IPS DF 19.7 (cell line): ENCODE data around the gene SYCP1.
"Not testable (repeated sequence)": the region's sequence is repeated elsewhere in the genome, so short reads cannot be mapped to it uniquely, and the experiment has no call there.

ENCODE experiments used
- DNase-seq: peaks from one replicate; pipeline ENCODE4 v3.0.0-alpha.2; 2013; ENCODE audit warnings: low read depth, low spot score

Gene SYCP1

GRCh38 chr1:114854693-114855320 is at the start of gene SYCP1:
TSS of gene SYCP1 (plus strand) at chr1:114854863. CDS start at chr1:114855465, 602 bp downstream.
- no peak for DNase-seq

- no peak for DNase-seq
Measured at GRCh38 chr1:114819869-114820268, 34.8 kb upstream of the SYCP1 start.

- no peak for DNase-seq
Measured at GRCh38 chr1:114820392-114820791, 34.3 kb upstream of the SYCP1 start.

- DNase-seq, result no peak
Measured at GRCh38 chr1:114821978-114822377, 32.7 kb upstream of the SYCP1 start.

GRCh38 chr1:114828251-114828650 is 26.4 kb upstream of the SYCP1 start:
- no peak for DNase-seq

GRCh38 chr1:114830075-114830474 is 24.6 kb upstream of the SYCP1 start:
- DNase-seq, result not testable (repeated sequence)

GRCh38 chr1:114831276-114831994 is 23.2 kb upstream of the SYCP1 start:
- DNase-seq, result no peak

- DNase-seq, result no peak
Measured at GRCh38 chr1:114832057-114832456, 22.6 kb upstream of the SYCP1 start.

- no peak for DNase-seq
Measured at GRCh38 chr1:114833421-114833820, 21.2 kb upstream of the SYCP1 start.

GRCh38 chr1:114844270-114844669 is 10.4 kb upstream of the SYCP1 start:
- DNase-seq, result no peak

- no peak for DNase-seq
Measured at GRCh38 chr1:114853584-114853983, 1.1 kb upstream of the SYCP1 start.

GRCh38 chr1:114861384-114861783 is 6.7 kb downstream of the SYCP1 start:
- no peak for DNase-seq

- peak; percentile 25 for DNase-seq
Measured at GRCh38 chr1:114892194-114892918, 37.7 kb downstream of the SYCP1 start.

- no peak for DNase-seq
Measured at GRCh38 chr1:114896795-114897194, 42.1 kb downstream of the SYCP1 start.

GRCh38 chr1:114901814-114902213 is 47.2 kb downstream of the SYCP1 start:
- DNase-seq, result no peak

GRCh38 chr1:114902343-114902742 is 47.7 kb downstream of the SYCP1 start:
- DNase-seq, result no peak

GRCh38 chr1:114903480-114903879 is 48.8 kb downstream of the SYCP1 start:
- no peak for DNase-seq

- DNase-seq, result not testable (repeated sequence)
Measured at GRCh38 chr1:114915720-114916119, 61.1 kb downstream of the SYCP1 start.

- DNase-seq, result no peak
Measured at GRCh38 chr1:114926607-114927006, 71.9 kb downstream of the SYCP1 start.

GRCh38 chr1:114927401-114927800 is 72.7 kb downstream of the SYCP1 start:
- DNase-seq, result no peak

GRCh38 chr1:114956570-114956969 is 101.9 kb downstream of the SYCP1 start:
- DNase-seq, result peak; percentile 28

- DNase-seq, result no peak
Measured at GRCh38 chr1:114959423-114959822, 104.8 kb downstream of the SYCP1 start.

- no peak for DNase-seq
Measured at GRCh38 chr1:114976891-114977290, 122.2 kb downstream of the SYCP1 start.
